GM12865 (cell line): ENCODE results near the gene EPHB4.

ENCODE experiments used
- DNase-seq: peaks from one replicate; pipeline ENCODE4 v3.0.0; 2010; ENCODE audit warnings: low read depth
- H3K4me3 ChIP-seq: 2 replicates; pipeline ENCODE4 v1.5.1; 2011; ENCODE audit warnings: mild to moderate bottlenecking, low read depth, low read length, control low read depth
- CTCF ChIP-seq: IDR thresholded peaks from 2 replicates; pipeline ENCODE4 v1.5.1; 2011; ENCODE audit warnings: low read length, control low read depth, low read depth, inconsistent platforms; ENCODE audit not compliant: insufficient read depth; ENCODE audit errors: missing control alignments

The EPHB4 gene

DNA sequence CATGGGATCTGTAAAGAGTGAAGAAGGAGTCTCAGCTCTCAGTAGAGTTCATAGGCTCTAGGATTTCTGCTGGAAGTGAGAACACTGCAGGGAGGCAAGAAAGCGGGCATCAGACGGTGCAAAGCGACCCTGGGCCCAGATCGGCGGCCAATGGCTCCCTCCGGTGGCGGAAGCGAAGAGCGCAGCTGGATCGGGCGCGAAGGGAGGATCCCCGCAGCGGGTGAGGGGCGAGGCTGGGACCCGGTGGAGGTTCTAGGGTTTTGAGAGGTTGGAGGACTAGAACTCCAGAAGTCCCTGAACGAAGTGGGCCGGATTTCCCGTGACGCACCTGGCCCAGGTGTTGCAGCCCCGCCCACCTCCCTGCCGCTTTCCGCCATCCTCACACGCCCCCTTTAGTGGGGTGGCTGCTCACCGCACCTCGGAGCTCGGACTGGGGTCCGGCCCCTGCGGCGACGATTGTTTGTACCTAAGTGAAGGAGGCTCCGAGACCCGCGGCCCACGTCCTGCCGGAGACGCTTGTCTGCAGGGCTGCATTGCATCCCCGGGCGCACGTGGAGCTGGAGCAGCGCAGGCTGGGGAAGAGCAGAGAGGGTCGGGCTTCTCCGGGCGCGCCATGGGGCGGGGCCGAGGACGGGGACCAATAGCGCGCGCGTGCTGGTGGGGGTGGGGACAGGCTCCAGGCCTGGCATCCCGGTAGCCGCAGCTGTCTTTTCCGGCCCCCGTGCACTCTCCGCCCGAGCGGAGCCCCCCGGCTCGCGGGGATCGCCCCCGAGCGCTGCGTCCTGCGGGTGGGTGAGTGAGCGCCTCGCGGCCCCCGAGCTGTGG is 24.9 kb upstream of the EPHB4 start, which contains the start of gene SLC12A9:
TSS of gene SLC12A9 (plus strand) at position 666 of the 825 bp plus-strand sequence. CDS start 1,485 bp downstream, outside the sequence.
- H3K4me3 ChIP-seq, result peak within 1 kb of the TSS; percentile 74
- TF ChIP-seq CTCF, result peak; percentile 92
- DNase-seq, result peak; percentile 90

GRCh38 chr7:100847360-100847759 is 20.0 kb upstream of the EPHB4 start:
- DNase-seq, result no peak
- H3K4me3 ChIP-seq, result no peak overlapping the region
- no peak for TF ChIP-seq CTCF

GRCh38 chr7:100840470-100841100 is 13.3 kb upstream of the EPHB4 start:
- H3K4me3 ChIP-seq, result no peak overlapping the region
- no peak for TF ChIP-seq CTCF
- no peak for DNase-seq

DNA sequence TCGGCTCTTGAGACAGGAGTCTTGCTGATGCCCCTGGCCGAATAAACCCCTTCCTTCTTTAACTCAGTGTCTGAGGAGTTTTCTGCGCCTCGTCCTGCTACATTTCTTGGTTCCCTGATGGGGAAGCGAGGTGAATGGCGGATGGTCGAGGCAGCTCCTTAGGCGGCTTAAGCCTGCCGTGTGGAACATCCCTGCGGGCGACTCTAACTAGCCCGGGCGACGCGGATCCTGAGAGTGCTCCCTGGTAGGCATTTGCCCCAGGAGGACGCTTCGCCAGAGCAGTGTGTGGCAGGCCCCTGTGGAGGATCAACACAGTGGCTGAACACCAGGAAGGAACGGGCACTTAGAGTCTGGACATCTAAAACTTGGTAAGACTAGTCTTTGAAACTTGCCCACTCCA is 12.0 kb upstream of the EPHB4 start:
- DNase-seq, result no peak
- no peak overlapping the region for H3K4me3 ChIP-seq
- no peak for TF ChIP-seq CTCF

DNA sequence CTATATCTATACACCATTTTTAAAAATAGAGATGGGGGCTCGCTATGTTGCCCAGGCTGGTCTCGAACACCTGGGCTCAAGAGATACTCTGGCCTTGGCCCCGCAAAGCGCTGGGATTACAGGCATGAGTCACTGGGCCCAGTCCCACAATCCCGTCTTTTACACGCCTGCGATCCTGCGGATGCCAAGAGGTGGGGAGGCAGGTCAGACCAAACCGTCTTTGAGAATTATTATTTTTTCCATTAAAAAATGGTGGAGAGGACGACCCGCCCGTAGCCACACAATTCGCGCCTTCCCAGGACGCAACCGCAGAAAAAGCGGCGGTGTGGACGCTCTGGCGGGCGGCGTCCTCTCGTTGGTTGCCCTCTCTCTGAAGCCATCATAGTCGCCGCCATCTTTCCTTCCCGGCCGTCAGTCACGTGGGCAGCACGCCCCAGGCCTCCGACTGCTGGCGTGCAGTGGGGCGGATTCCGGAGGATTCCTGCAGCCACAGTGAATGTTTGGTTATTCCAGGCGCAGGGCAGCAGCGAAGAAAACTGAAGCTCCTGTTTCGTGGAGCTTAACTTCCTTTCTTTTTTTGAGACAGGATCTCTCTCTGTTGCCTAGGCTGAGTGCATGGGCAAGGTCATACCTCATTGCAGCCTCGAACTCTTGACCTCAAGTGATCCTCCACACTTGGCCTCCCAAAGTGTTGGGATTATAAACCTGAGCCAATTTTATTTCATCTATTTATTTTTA is 9.9 kb upstream of the EPHB4 start:
- peak; percentile 90 for DNase-seq
- peak overlapping the region; percentile 68 for H3K4me3 ChIP-seq

GRCh38 chr7:100836812-100837098 is 9.4 kb upstream of the EPHB4 start:
- TF ChIP-seq CTCF, result no peak
- DNase-seq, result no peak
- H3K4me3 ChIP-seq, result peak overlapping the region; percentile 68

More for the DNA sequence above, 9.9 kb upstream of the EPHB4 start:
- no peak for TF ChIP-seq CTCF
